ENCODE measurements around the gene SNX6.
A peak's percentile ranks its signal among the peaks of the same experiment; 100 is the strongest.

Gene SNX6

GRCh38 chr14:34629657-34630529, at the start of gene SNX6:
SNX6 (minus strand) TSS chr14:34630148; CDS start chr14:34630116, 32 bp downstream.
- H3K4me3 ChIP-seq (replicated peaks; ENCODE audit: low read depth, low read length): peak within 1 kb of the TSS; percentile 87
- no peak for DNase-seq (ENCODE audit: extremely low read depth, low read depth)
- no peak for TF ChIP-seq CTCF (IDR thresholded peaks at IDR 0.05; ENCODE audit: low read depth, low read length, missing control alignments)

- no peak for DNase-seq (ENCODE audit: extremely low read depth, low read depth)
- TF ChIP-seq CTCF (IDR thresholded peaks at IDR 0.05; ENCODE audit: low read depth, low read length, missing control alignments): no peak
- no peak overlapping the region for H3K4me3 ChIP-seq (replicated peaks; ENCODE audit: low read depth, low read length)
These were observed 48.8 kb upstream of the SNX6 start for GRCh38 chr14:34678735-34679134.

GRCh38 chr14:34678306-34678705, 48.4 kb upstream of the SNX6 start:
- H3K4me3 ChIP-seq (replicated peaks; ENCODE audit: low read depth, low read length): no peak overlapping the region
- DNase-seq (ENCODE audit: extremely low read depth, low read depth): no peak
- no peak for TF ChIP-seq CTCF (IDR thresholded peaks at IDR 0.05; ENCODE audit: low read depth, low read length, missing control alignments)

- DNase-seq (ENCODE audit: extremely low read depth, low read depth): no peak
- H3K4me3 ChIP-seq (replicated peaks; ENCODE audit: low read depth, low read length): no peak overlapping the region
- TF ChIP-seq CTCF (IDR thresholded peaks at IDR 0.05; ENCODE audit: low read depth, low read length, missing control alignments): no peak
These were observed 46.7 kb upstream of the SNX6 start for GRCh38 chr14:34676516-34677211.

- no peak overlapping the region for H3K4me3 ChIP-seq (replicated peaks; ENCODE audit: low read depth, low read length)
- no peak for TF ChIP-seq CTCF (IDR thresholded peaks at IDR 0.05; ENCODE audit: low read depth, low read length, missing control alignments)
- DNase-seq (ENCODE audit: extremely low read depth, low read depth): no peak
These were observed 43.8 kb upstream of the SNX6 start for GRCh38 chr14:34673702-34674101.

GRCh38 chr14:34671716-34672115, 41.8 kb upstream of the SNX6 start:
- no peak for TF ChIP-seq CTCF (IDR thresholded peaks at IDR 0.05; ENCODE audit: low read depth, low read length, missing control alignments)
- H3K4me3 ChIP-seq (replicated peaks; ENCODE audit: low read depth, low read length): no peak overlapping the region
- no peak for DNase-seq (ENCODE audit: extremely low read depth, low read depth)
